ENCODE measurements around the gene FAF2. TPM values are rescaled to one million over a fixed set of nuclear protein-coding genes. Genes with fewer than 3 reads are reported as not detected.

Gene FAF2
- total RNA-seq, 1 experiment from 2014 or later: 44.4 TPM

DNA sequence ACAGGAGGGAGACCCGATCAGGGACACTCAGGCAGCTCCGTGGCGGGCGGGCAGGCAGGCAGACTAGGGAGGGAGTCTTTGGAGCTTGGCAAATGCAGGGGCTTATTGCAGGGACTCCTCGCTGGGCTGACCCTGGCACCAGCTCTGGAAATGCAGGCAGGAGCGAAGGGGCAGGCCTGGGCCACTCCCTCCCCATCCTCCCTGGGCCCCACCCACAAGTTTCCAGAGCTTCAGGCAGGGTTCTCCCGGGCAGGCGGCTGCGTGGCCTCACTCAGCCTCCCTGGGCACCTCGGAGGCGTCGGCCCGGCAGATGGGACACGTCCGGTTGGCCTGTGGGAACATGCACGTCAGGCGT is 80.6 kb downstream of the FAF2 start:
- H3K18ac ChIP-seq (ENCODE audit: insufficient read length, low read depth, low read length): no peak overlapping the region
- H3T11ph ChIP-seq (ENCODE audit: low read length): no peak overlapping the region
- H3K4me2 ChIP-seq (ENCODE audit: insufficient read depth, insufficient read length, low read length): no peak overlapping the region
- H2BK12ac ChIP-seq (ENCODE audit: insufficient read length, low read depth, low read length): no peak overlapping the region
- no peak for TF ChIP-seq CTCF (conservative IDR thresholded peaks at IDR 0.05)
- no peak overlapping the region for H4K8ac ChIP-seq (replicated peaks; ENCODE audit: insufficient read length, low read depth, low read length)
- H3K23me2 ChIP-seq (ENCODE audit: insufficient read length, low read depth, low read length, poor library complexity, severe bottlenecking): no peaks in the 10 kb centered on the region
- H3K27ac Mint-ChIP-seq: 0 out of 7 replicates have a peak overlapping the region, but pooled peaks of 1 of the 3 experiments have one; percentile 63
- no peaks in the 10 kb centered on the region for H3K4me1 ChIP-seq (ENCODE audit: insufficient read depth, low read length)
- DNase-seq: no peak
- no peak overlapping the region for H3K14ac ChIP-seq (ENCODE audit: insufficient read depth, low read length)
- no peak overlapping the region for H3K4me3 Mint-ChIP-seq
- peaks cover 6% of the 10 kb centered on the region in 2 experiments; a peak in 3 of 4 replicates for H3K4me1 Mint-ChIP-seq
- H3K79me1 ChIP-seq (ENCODE audit: insufficient read depth, low read depth, low read length, poor library complexity, severe bottlenecking): peaks cover 3% of the 10 kb centered on the region
- H2BK15ac ChIP-seq (ENCODE audit: low read depth, low read length): no peak overlapping the region
- H3K79me2 ChIP-seq (ENCODE audit: insufficient read depth, low read length): peaks cover 12% of the 10 kb centered on the region; the same call in 1 of the 2 replicates
- no peaks in the 10 kb centered on the region for H3K27me3 Mint-ChIP-seq (ENCODE audit: low read depth)
- no CpG with 5 or more reads among the region's 17 CpGs for WGBS (ENCODE audit: extremely low coverage, insufficient read length, low lambda C conversion rate)
- H3K56ac ChIP-seq (ENCODE audit: insufficient read length, low read depth, low read length): no peak overlapping the region
- H4K91ac ChIP-seq (ENCODE audit: insufficient read length, low read depth, low read length): no peak overlapping the region
- H3K4ac ChIP-seq (ENCODE audit: low read depth, low read length): no peak overlapping the region
- no peak overlapping the region for H3K27ac ChIP-seq (ENCODE audit: insufficient read length, low read depth, low read length)
- no peaks in the 10 kb centered on the region for H3K9me3 ChIP-seq (ENCODE audit: control insufficient read depth, low read depth, low read length)
- no peak overlapping the region for H4K5ac ChIP-seq (ENCODE audit: insufficient read length, low read depth, low read length)
- no peak overlapping the region for H2BK5ac ChIP-seq (ENCODE audit: insufficient read length, low read length)
- no peak overlapping the region for H2AK5ac ChIP-seq (ENCODE audit: insufficient read length, low read length)
- H3K9ac ChIP-seq (ENCODE audit: extremely low read depth, insufficient read length, low read length): no peak overlapping the region
- H3K9me3 Mint-ChIP-seq: no peaks in the 10 kb centered on the region
- peaks cover 17 to 58% (median 52%) of the 10 kb centered on the region in 3 experiments; a peak in 6 of 7 replicates for H3K36me3 Mint-ChIP-seq (ENCODE audit: insufficient read depth in 1 of 3, low read depth in 3 of 3)
- no peak overlapping the region for H2BK20ac ChIP-seq (ENCODE audit: low read depth, low read length, poor library complexity, severe bottlenecking)
- no peaks in the 10 kb centered on the region for H3K27me3 ChIP-seq (ENCODE audit: insufficient read depth, low read length)
- H2BK120ac ChIP-seq (ENCODE audit: low read depth, low read length, poor library complexity, severe bottlenecking): no peak overlapping the region
- H3K23ac ChIP-seq (ENCODE audit: insufficient read length, low read depth, low read length): no peak overlapping the region
- H2AFZ ChIP-seq (ENCODE audit: low read length): no peak overlapping the region
- no peaks in the 10 kb centered on the region for H4K20me1 ChIP-seq (ENCODE audit: control insufficient read depth, insufficient read depth, insufficient read length)

Measured in H9 (cell line).